ENCODE results near the gene DAAM1.

DAAM1 gene

DNA sequence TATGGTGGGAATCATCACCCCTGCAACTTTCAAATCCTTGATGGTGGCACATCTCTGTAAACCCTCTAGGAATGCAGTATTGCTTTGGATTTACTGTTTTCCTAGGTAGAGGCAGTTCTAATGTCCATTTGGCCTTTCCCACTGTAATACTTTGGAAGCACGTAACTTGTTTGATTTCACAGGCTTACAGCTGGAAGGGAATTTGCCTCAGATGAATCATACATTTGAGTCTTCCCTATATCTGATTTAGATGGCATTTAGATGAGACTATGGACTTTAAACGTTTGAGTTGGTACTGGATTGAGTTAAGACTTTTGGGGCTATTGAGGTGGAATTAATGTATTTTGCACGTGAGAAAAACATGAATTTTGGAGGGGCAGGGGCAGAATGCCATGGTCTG, 35.9 kb downstream of the DAAM1 start:
- no peak for DNase-seq

DNA sequence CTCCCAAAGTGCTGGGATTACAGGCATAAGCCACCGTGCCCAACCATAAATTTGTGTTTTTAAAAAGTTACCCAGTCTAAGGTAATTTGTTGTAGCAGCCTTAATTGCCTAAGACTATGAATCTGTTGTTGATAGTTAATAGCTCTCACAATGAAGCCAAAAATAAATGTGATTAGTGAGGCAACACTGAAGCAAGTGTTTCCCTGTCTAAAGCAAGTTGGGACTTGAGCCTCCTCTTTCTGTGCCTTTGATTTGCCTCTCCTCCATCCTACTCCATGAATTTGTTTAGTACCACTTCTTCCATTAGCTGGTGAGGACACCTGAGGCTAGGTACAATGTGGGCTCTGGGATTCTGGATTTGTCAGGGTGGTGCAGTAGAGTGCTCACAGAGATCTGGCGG, 36.8 kb downstream of the DAAM1 start:
- DNase-seq, result no peak

DNA sequence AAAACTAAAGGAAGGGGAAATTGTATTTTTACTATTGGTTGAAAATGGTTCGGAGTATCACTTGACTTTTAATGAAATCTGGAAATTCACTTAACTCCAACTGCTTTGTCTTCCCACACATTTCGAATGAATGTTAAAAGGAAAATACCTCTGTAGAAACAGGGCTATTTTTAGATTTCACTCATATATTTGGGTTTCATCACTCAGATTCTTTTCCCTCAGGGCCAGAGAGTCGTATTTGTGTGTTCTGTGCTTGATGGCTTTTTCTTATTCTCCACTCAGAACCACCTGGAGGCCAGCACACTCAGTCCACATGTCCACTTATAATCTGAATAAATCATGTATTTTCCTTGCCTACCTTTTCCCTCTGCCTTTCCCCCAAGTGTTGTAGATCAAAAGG, 40.0 kb downstream of the DAAM1 start:
- DNase-seq, result no peak

DNA sequence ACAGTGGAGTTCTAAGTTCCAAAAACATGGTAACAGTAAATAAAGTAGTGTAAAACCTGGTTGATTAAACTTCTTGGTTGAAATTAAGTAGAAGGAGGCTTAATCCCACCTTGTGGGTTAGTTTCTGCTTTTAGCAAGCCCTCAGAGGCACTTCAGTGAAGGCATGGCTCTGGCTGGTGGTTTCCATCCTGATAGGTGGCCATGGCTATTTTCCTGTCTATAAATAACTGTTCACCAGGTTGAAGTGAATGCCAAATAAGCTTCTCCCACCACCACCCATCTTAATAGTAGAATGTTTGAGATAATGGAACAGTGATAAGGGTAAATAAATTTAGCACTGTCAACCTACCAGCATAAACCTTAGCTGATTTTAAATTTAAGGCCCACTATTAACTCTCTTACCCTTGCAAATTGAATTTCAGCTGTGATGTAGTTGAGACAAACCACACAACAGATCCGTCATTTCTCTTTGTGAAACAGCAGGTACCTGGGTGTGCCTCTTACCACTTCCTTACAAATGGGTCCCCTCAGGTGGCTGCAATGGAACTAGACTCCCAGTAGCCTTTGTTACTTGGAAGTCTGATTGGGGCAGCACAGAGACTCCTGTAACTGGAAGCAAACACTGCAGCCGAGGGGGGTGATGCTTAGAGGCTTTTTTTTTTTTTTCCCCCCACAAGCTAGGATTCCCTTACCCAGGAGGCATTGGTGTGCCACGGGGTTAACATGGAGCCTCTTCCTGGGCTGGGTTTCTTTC, 41.4 kb downstream of the DAAM1 start:
- no peak for DNase-seq

DNA sequence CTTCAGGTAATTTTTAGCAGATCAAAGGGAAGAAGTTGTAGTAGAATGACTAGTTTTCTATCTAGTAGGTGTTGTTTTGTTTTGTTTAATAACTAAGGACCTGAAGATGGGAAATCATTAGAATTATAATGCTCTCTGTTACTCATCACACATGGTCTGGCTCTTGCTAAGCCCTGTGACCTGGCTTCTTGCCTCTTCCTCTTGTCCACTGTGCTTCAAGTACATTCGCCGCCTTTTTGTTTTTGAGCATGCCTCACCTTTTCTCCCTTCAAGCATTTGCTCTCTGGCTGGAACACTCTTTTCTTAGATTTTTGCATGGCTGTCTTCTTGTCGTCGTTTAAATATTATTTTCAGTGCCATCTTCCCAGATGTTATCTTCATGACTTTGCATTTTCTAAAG, 47.7 kb downstream of the DAAM1 start:
- DNase-seq, result no peak

DNA sequence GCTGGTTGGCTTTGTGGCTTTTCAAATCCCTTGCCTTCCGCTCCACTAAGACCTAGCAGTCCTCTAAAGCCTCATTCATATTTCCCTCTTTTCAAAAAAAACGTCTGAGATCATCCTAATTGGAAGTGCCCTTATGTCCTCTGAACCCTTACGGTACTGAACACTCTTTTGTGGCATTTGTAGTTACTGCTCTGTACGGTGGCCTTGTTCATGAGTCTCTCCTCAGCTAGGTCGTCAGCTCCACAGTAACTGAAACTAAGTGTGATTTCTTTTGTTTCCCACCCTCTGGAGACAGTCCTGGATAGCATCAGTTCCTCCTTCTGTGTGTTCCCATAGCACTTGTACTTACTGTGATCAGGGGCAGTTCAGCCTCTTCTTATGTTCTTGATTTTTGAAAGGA, 49.7 kb downstream of the DAAM1 start:
- no peak for DNase-seq

DNA sequence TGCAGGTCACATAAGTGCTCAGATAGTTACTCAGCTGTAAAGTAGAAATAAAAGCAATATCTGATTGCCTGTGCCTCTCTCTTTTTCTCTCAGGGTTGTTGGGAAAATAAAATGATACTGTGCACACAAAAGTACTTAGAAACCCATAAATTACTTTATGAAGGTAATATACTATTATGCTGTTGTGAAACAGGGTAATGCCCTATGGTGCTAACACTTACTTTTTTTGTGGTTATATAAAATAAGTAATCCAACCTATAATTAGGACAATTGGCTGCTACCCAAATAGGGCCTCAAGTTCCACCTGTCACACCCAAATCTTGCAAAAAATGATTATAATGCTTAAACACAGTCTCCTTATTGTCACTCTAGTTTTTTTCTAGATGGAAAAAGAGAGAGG, 50.6 kb downstream of the DAAM1 start:
- DNase-seq, result peak; percentile 18

DNA sequence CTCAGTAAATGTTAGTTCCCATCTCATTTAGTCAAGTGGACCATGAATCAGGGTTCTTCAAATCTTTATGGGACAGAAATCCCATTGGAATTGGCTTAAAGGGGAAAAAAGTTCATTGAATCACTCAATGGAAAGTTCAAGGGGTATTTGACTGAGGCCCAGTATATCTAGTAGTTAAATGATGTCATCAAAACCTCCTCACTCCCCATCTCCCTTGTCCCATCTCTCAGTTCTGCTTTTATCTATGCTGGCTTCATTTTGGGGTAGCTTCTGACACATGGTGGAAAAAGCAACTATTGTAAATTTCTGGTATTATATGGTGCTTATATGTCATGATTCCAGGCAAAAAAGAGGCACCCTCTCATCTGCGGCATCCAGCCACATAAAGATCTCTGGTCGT, 51.9 kb downstream of the DAAM1 start:
- DNase-seq, result no peak

DNA sequence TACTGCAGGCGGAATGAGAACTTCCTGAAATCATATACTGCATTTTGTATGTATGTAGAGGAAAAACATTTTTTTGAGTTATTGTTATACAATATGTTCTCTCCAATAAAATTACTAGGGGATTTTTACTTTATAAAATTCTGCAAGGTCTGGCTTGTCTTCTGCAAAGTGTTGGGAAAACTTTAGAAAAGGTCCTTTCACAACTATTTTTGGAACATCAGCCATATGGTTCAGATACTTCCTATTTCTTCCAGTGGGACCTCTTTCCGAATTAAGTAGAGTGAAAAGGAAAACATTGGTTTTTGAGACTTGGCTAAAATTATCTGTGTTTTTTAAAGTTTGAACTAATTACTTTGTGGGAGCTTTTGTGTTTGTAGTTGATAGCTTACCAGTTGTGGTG, 52.7 kb downstream of the DAAM1 start:
- DNase-seq, result no peak

DNA sequence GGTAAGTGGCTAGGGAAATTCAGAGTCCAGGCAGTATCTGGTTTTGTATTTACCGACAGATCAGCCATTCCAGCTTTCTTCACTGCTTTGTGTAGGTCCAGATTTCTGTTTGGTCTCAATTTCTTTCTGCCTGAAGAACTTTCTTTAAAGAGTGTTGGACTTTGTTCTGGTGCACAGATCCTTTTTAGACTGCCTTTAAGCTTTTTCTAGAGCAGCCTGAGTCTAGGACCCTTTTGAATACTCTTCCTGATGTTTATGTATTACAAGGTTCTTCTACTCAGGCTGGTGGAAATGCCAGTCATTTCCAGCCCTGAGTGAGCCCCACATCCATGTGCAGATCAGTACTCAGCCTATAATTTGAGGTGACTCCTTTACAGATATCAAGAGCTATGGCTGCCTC, 54.7 kb downstream of the DAAM1 start:
- DNase-seq, result no peak

DNA sequence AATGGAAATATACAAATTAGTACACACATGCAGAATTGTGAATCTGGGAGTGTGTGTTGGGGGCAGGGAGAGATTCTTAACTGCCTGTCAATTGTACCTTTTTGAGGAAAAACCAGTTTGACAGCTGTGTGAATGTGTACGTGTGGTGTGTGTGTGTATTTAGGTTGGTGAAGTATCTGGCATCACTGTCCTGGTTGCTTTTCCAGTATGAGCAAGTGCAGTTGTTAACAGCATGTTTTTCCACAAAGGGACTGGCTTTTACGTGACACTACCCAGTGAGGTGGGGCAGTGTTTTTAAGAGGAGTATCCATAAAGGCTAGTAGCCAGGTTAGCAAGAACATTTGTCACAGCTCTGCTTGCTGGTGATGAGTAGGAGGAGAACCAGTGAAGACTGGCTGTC, 56.1 kb downstream of the DAAM1 start:
- no peak for DNase-seq

DNA sequence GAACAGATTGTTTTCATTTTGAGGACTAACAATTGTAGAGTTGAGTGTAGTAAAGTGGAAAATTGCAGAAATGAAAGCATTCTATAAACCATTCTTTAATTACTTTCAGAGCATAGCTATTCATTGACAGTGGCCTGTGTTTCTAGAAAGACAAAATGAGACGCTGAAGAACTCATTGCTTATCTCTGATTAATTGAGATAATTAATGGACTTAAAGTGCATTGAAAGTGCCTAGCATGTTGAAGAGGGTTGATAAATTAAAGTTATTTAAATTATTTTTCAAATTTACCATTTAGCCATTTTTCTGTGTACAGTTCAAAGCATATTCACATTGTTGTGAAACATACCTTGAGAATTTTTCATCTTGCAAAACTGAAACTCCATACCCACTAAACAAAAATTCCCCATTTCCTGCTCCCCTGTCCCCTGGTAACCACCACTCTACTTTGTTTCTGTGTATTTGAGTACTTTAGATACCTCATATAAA, 57.4 kb downstream of the DAAM1 start:
- no peak for DNase-seq

DNA sequence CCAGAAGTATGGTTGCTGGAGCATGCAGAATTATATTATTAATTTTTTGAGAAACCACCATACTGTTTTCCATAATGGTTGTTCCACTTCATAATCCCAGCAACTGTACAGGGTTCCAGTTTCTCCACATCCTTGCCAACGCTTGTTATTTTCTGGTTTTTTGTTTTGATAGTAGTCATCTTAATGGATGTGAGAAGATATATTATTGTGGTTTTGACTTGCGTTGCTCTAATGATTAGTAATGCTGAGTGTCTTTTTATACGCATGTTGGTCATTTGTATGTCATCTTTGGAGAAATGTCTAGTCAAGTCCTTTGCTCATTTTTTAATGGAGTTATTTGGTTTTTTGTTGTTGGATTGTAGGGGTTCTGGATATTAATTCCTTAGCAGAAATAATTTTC, 58.1 kb downstream of the DAAM1 start:
- no peak for DNase-seq

DNA sequence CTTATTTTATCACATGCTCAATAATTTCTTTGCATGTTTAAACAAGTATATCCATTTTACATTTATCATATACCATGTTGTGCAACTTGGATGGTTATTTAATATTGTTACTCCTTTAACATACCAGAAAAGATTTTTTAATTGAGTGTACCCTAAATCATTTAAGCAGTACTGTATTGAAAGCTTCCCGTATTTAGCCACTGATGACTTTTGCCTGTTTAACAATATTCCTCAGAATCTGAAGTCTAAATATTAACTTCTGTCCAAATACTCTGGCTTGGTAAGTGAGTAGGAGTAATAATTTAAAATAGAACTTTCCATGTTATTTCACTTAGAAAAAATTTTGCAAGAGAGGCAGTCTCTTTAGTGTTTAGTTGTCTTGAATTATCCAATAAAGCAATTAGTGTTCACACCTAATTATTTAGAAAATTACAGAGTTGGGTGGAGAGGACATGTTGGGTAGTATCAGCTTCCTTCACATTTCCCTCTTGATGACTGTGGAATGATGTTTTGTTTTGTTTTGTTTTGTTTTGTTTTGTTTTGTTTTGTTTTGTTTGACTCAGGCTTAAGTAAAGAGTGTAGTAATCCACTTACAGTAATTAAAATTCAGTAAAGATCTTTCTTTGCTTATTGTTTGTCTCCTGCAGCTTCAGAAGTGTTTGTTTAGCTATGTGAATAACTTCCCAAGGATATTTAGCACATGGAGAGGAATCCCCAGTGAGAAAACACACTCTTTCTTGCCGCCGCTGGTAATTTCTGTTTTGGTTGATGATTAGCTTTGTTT, 59.5 kb downstream of the DAAM1 start:
- no peak for DNase-seq

DNA sequence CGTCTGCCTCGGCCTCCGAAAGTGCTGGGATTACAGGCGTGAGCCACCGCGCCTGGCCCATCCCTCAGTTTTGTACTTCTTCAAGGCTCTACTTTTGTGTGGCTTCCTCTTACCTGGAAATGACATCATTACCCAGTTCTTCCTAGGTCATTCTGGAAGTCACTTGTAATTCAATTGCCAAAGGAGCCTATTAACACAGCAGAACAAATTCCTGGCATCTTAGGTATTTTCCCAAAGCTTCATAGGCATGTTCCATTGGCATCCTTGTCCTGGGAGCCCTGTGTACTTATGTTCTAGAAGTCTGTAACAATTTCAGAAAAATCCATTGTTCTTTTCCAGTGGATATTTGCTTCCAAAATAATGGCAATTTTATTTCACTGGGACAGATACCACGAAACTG, 60.6 kb downstream of the DAAM1 start:
- no peak for DNase-seq

DNA sequence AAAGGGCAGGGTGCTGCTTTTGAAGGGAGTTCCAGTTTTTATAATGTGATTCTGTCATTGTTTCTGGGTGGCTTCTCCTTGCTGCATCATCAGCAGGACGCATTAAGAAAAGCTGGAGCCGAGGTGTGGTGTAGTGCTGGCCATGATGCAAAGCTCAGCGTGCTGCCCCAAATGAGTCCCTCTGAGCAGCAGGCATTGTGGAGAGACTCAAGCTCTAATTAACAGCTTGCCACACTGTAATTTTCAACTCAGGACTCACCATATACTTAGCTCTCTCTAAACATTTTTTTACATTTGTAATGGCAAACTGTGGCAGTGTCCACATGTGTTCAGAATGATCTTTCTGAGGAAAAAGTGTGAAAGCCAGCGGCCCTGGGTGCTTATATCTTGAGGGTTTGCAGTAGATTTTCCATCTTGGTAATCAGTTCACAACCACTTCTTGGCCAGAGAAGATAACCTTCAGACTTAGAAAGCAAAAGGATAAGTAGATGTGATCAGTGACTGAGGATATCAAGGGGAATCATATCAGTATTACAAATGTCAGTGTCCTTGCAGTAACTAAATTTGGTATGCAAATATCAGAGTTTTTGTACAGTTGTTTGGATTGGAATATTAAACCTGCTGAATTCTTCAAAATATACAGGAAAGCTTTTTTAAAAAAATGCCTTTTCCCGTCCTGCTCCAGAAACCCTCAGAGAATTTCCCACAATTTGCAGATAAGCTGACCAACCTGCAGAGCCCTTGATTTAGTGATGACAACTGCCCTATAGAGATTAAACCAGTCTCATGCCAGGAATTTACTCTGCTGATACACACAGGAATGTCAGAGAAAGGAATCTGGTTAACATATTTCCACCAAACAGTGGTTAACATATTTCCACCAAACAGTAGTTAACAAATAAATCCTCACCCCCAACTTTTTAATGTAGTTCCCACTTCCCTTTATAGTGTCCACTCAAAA, 63.6 kb downstream of the DAAM1 start:
- DNase-seq, result no peak

DNA sequence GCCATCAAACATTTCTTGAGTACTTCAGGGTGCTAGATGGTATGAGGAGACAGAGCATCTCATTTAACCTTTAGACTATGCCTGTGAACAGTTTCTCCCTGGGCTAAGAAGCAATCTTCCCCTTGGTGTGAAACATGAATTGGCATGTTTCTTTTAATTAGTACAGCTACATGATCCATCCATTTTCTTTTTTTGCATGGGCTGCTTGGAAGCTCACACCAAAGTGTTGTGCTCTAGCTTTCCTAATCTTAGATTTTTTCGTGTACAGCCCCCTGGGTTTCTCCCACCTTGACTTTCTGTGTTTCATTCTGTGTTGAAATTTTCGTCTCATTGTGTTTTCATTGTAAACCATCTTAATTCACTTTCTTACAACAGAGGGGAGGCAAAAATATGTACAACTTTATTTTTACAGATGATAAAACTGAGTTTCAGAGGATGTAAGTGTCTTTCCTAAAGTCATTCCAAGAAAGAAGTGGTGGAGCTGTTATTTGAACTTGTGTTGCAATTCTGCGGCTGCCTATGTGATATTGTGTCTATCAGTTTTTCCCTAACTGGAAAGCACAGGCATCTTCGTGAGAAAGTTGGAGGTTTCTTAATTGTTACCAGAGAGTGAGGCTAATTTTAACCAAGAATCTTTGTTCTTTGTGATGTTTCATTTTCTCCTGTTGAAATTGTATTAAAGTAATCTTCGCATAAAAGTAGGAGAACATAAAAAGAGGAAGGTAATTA, 64.5 kb downstream of the DAAM1 start:
- DNase-seq, result no peak

DNA sequence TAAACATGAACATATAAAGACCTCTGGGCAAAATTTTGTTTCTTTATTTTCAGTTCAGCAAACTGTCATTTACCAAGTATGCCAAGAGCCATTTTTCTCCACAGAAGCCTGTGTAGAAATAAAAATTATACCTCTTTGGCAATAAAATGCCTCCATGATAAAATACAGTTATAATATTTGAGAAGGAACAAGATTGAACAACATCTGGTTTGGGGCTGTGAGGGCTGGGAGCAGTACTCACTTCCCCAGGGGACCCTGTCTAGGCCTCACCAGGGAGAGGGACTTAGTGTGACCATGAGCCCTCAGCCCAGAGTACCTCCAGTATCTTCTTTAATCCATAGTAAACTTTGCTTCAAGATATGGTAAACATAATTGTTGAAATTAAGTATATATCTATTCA, 65.1 kb downstream of the DAAM1 start:
- DNase-seq, result no peak

DNA sequence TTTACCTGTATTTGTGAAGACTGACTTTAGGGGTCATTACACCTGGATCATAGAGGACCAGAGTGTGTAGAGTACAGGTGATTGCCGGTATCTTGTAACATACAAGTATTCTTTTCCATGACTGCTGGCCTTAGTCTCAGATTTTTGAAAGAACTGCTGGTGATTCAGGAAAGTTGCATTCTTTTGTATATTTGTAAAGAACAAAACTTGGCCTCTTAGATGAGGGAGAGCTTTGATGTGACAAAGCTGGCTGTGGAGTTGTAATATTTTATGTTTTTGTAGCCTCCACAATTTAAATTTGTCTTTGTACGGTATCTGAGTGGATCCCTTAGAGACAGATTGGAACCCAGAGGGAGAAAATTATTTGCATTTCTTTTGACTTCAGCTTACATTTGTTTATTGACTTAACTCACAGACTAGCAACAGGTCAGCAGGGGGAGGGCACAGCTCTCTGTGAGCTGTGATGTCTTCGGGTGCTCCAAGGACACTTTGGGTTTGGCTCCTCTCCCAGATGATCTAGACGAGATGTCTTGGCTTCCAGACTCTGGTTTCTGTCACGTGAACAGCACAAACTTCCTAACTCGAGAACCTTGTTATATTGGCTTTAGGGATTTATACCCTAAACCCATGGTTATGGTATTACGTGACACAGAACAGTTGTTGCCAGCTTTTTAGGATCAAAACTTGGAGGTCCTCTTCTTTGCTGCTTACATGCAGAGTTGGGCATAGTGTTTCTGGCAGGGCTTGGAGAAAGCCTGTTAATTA, 65.9 kb downstream of the DAAM1 start:
- peak; percentile 44 for DNase-seq

DNA sequence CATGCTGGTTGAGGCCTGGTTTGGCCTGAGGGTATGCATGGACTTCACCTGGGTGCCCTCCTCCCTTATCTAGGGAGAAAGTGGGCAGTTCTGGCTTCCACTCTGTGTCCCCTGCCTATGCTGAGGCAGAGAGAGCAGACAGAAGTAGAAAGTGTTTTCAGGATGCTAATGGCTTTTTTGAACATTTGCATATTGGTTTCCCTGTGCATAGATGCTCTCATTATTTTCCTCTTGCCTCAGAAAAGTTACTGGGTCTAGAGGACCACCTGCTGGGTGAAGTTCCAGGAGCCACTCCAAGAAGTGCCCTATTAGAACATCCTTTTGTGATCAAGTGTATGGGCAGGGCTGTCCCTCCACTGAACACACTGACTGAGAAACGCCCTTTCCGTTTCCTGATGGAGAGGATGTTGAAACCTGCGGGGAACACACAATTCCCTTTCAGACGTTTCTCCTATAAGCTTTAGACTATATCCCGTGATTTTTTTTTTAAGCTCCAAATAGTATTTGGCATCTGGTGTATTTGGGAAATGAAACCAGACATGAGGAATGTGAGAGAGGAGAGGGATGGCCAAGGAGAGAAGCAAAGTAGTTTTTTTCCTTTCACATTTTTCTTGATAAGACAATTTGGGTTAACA, 66.6 kb downstream of the DAAM1 start:
- DNase-seq, result no peak

DNA sequence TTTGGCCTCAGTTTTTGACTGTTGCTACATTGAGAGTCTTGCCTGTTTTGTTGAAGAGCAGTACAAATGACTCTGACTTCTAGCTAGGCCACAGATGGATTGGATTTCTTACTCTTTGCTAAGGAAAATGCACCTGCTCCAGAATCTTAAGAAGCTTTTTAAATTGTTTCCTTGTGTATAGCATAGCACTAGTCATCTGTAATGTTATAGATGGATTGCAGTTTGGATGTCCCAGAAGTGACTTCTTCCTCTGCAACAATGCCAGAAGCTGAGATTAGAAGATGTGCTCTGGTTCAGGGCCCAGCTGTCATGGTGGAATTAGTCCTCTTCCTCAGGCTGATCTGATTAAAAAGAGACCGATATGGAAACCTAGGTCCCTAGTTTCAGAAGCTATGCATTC, 67.9 kb downstream of the DAAM1 start:
- no peak for DNase-seq

Measured in hematopoietic multipotent progenitor cell treated with erythropoietin and hydrocortisone succinate and interleukin-3 and kit ligand, for 4 days (in vitro differentiated cells).